Activated CD4-positive, alpha-beta T cell treated with anti-CD3 and anti-CD28 coated beads for 1 hour (primary cell): ENCODE data around the gene GNAI1.
"Not testable (repeated sequence)": the region's sequence is repeated elsewhere in the genome, so short reads cannot be mapped to it uniquely, and the experiment has no call there.

ENCODE experiments used
- DNase-seq: peaks from one replicate; pipeline ENCODE4 v3.0.0-alpha.2; 2020

Gene GNAI1

GRCh38 chr7:80133361-80134114 lies 1.1 kb upstream of the GNAI1 start:
- no peak for DNase-seq

GRCh38 chr7:80134115-80134535 lies 506 bp upstream of the GNAI1 start:
- DNase-seq = no peak

DNA sequence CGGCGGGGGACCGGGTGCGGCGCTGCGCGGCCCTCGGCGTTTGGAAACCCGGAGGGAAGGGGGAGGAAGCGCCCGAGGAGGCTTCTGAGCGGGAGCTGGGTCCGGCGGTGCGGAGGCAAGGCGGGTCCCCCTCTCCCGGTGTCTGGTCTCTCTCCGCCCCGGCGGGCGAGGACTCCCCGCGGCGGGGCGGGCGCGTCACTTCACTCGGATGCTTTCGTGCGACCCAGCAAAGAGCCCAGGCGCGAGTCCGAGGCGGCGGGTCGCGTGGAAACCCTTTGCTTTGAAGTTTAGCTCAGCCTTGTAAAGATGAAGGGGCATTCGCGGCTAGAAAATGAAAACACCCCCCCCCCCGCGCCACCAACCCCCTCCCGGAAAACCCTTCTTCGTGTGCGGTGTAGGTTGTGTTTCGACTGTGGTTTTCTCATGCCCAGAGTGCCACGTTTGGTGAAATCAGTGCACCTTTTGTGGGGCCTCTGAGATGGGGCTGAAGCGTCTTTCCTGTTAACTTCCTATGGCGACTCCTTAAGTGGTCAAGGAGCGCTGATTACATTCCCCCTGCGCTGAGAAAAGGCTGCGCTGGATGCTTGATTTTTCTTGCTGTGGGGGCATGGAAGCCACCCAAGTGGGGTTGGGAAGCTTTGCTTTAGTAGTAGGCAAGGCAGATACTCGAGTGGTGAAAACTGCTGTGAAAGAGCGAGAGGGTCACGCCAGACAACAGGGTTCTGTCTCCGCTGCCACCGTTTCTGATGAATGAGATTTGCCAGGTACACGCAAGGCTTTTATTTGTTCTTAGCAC lies 876 bp downstream of the GNAI1 start:
- DNase-seq = no peak

- no peak for DNase-seq
Observed at GRCh38 chr7:80136261-80137055, 1.8 kb downstream of the GNAI1 start.

DNA sequence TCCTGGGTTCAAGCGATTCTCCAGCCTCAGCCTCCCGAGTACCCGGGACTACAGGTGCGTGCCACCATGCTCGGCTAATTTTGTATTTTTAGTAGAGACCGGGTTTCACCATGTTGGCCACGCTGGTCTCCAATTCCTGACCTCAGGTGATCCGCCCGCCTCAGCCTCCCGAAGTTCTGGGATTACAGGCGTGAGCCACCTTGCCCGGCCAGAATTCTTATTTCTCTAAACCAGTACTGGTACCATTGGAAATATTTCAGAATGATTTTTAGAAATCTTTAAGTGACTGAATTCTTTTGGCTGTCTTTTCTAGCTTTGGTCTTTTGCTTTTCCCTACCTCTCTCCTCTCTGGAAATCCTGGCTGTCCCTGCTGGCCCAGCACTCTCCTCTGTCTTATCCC lies 2.8 kb downstream of the GNAI1 start:
- DNase-seq = no peak

DNA sequence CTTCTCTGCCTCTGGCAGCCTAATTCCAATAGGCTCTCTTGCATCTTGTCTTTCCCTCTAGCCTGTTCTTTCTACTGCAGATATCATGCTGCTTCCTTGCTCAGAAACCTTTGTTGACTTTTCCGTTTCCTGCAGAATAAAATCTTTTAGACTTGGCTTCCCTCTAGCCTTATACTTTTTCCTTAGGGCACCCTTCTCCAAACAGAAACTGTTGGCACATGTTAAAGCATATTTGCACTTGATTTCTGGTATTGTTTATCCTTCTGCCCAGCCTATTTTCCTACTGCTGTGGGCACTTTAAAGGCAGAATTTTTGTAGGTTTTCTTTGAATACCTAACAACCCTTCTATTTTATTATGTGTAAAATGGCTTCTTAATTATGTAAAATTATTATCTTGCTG lies 4.6 kb downstream of the GNAI1 start:
- no peak for DNase-seq

DNA sequence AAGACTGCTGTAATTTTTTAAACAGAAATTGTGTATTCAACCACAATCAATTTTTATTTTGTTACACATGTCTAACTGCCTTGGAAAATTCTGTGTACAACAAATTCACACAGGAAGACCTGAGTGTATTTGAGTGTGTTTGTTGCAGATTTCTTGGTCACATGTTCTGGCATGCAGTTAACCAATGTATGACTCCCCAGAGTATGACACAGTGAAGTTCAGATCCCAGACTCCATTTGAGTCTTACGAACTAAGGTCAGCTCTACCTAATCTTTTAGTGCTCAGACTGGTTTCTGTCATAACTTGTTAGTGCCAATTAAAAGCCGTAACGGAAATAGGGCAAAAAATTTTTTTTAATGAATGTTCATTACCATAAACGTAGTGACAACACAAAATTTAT lies 5.8 kb downstream of the GNAI1 start:
- no peak for DNase-seq

DNA sequence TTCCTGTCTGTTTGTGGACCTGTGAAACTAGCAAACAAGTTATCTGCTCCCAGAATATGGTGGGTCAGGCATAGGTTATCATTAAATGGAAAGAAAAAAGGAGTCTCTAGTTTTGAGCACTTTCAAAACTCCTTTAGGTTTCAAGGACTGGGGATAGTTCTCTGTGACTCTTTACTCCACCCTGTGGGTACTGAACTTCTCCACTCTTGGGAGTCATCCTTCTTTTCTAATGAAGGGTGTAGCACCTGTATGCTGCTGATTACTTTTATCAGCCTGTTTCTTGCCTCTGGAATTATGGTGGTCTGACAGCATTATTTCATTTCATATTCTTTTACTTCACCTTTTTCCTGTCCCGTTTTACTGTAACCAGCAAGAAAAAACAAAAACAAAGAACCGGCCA lies 6.7 kb downstream of the GNAI1 start:
- no peak for DNase-seq

DNA sequence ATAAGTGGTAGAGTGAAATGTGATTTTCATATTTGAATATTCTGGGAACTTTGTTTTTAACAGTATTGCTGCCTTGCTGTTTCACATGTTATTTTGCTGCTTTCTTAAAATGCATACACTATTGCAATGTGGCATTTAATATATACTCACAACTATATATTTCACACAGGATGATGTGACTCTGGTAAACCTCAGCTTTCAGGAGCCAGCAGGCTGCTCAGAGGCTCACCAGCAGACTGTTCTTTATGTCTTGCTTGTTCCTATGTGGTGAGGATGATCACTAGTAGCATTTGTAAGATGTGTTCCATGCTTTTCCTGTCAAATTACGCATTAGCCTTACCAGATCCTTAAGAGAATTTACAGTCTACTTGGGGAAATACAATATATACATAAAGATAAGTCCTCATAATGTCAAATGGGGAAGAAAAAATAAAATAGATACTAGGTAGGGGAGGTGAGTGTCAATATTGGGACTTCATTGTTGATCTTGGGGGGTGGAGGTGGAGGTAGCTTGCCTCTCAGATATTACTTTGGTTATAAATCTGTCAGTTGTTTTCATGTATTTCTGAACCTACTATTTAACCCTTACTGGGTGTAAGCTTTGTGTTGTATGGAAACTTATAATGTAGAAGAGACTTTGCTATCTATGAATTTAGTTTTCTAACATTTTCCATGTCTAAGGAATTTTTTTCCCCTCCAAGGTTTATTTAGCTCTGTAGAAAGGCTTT lies 8.4 kb downstream of the GNAI1 start:
- no peak for DNase-seq

- no peak for DNase-seq
Observed at GRCh38 chr7:80145780-80146422, 11.3 kb downstream of the GNAI1 start.

GRCh38 chr7:80146545-80147182 lies 12.0 kb downstream of the GNAI1 start:
- no peak for DNase-seq

DNA sequence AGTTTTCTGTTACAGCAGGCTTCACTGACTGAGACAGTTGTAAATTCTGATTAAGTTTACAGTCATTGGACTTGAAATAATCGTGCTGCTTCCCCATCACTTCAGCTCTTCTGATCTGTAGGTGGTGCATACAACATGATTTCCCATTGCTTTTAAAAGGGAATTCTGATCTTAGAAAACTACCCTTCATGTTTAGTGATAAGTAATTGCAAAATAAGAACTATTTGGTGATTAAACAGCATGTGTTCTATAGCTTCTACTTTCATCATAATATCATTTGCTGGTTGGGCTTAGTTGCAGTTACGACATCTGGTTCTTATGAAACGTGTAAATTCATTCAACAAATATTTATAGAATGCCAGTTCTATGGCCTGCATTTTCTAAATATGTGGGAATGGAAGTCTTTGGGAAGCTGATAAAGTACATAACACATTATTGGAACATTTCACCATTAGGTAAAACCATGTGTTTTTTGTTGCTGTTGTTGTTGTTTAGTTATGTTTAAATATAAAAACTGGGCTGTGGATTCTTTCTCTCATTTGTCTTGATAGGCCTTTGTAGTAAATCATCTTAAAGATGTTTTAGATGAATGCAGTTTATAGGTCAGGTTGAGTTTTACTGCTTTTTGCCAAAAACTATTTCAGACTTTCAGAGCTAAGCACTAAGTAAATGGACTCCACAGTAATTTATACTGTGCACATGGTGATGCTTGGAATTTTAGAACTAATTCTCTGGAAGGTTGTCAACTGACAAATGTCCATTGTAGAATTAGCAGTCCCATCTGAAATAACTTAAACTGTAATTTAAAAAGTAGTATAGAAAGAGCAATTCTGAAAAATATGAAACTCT lies 13.1 kb downstream of the GNAI1 start:
- no peak for DNase-seq

DNA sequence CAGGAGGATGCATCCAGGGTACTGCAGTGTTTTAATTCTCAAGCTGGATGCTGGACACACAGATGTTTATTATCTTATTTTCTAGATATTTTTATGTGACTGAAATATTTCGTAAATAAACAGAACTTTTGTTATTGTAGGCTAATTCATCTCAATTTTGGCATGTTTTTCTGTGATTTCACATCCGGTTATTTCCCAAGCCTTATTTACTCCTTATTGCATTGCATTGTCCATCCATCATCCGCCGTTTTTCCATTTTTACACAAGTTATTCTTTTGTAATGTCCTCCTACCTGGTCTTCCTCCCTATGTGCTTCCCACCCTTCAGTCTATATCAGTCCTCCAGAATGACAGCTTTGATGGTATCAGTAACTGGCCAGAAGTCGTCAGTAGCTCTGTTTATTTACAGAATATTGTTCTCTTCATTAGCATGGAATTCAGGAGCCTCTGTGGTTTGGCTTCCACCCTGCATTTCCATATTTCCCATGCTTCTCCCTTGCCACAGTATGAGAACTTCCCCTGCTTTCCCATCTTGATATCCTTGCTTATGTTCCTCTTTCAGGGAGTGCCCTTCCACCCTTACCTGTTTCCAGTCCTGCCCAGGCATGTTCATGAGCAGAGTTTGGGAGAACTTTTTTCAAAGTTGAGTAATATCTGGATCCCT lies 16.1 kb downstream of the GNAI1 start:
- no peak for DNase-seq

DNA sequence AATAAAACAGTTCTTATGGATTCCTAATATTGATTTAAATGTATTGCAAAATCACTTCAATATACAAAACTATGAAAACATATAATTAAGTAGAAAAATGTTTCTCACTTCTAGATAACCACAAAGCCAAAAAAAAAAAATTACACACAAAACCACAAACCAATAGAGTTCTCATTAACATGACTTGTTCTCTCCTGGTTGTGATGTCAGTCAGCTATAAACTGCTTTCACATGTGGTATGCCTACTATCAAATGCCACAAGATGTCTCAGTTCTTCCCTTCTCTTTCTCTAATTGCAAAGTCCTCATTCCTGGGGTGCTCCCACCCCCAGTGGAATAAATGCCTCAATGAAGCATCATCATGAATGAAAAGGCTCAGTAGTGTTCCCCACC lies 16.6 kb downstream of the GNAI1 start:
- DNase-seq = no peak

GRCh38 chr7:80153446-80153845 lies 18.8 kb downstream of the GNAI1 start:
- no peak for DNase-seq

GRCh38 chr7:80154656-80155333 lies 20.2 kb downstream of the GNAI1 start:
- DNase-seq = no peak

DNA sequence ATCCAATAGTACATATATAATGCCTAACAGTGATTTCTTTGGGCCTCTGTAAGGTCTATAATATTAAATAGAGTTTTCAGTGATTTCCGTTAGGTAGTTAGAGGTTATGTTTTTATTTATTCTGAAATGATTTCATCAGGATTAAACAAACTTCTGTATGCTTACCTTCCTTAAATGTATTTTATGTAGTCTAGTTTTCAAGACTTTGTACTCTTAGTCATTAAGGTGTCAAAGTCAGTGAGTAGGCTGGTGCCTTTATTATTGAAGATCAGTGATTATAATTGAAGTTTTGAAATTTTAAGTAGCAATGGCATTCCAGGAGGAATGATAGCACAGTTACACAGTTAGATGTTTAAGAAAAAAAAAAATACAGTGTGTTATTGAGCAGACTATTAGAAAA lies 20.7 kb downstream of the GNAI1 start:
- no peak for DNase-seq

- DNase-seq = not testable (repeated sequence)
Observed at GRCh38 chr7:80157770-80158169, 23.1 kb downstream of the GNAI1 start.

DNA sequence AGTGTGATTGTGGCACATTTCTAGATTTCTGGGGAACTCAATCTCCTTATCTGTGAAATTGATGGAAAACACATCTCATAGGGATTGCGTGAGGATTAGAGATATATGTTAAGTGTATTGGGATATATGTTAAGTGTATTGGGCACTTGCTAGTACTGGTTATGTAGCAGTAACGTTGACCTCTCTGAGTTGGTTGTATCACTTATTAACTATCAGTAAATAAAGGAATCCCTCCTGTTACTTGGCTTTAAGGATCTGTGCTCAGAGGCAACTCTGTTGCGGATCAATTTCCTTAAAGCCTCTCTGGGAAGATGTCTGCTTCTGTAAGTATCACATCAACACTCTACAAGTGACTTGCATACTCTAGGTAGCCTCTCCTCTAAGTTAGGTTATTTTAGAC lies 25.2 kb downstream of the GNAI1 start:
- no peak for DNase-seq

GRCh38 chr7:80161466-80161865 lies 26.8 kb downstream of the GNAI1 start:
- no peak for DNase-seq
